OCI-M2 (cell line): Measurements from ENCODE around the gene MFSD6L.

Experiments used
- DNase-seq: peaks from one replicate; lab custom pipeline; 2025; ENCODE audit not compliant: unreplicated experiment; lab: John Stamatoyannopoulos, UW

Gene MFSD6L, protein sequence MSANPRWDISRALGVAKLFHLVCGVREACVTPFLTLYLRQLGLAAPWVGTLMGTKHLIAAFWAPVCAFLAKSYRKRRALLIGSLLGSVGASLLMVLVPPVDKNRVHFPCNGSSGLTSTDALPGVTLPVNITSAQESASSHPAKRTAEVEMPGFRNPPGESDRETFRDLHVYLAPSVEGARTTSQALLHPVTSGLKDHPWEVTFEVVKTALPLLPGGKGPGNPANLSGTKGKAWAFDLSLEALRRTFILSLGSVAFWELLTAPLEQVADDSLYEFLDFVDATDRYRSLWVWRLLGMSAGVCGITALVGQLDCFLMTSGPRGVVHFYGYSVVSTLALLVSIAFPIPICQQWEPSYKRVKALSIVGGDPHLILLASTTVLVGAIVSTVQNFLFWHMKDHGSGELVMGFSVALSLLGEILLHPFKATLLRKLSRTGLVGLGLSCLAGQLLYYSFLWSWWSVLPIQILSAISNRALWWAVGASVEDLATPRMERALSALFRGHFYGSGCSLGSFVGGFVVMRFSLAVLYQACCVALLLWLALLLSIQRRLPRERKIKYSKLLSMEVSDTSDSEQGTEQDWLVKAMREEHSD

DNA sequence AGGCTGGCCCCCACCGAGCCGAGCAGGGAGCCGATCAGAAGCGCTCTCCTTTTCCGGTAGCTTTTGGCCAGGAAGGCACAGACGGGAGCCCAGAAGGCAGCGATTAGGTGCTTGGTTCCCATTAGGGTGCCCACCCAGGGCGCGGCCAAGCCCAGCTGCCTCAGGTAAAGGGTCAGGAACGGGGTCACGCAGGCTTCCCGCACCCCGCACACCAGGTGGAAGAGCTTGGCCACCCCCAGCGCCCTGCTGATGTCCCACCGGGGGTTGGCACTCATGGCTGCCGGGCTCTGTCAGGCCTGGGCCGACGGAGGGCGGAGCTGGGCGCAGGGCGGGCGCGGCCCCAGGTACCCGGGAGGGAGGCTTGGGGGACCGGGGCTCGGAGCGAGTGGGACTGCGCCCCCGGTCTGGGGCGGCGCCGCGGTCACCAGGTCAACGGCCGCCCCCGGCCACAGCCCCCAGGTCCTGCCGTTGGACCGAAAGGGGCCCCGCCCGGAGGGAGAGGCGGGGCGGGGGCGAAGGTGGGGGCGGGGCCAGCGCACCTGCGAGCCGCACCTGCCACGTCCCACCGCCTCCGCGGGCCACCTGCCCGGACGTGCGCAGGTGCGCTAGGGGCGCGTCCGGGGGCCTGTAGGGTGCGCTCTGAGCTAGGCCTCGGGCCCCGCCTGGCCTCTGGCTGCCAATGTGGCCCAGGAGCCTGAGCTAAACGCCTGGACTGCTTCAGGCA lies at the start of gene MFSD6L:
Gene MFSD6L, minus strand, starts transcription at position 520 of the 724 bp plus-strand sequence. Its CDS starts 245 bp downstream, at position 275.
- no peak for DNase-seq

DNA sequence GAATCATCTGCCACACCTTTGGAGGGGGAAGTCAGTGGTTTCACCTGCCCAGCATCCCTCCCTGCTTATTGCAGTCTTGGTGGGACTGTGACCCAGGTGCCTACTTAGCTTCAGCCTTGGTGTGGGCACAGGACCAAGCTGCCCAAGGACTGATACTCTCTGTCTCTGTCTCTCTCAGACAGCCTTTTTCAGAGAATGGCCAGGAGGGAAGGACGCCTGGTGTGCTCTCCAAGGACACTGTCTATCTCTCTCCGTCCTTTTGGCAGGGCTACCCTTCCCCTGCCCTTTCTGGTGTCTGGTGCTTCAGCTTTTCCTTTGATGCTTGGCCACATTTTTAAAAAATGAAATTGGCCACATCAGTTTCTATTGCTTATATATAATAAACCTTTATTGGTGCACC lies 48.7 kb upstream of the MFSD6L start:
- no peak for DNase-seq

DNA sequence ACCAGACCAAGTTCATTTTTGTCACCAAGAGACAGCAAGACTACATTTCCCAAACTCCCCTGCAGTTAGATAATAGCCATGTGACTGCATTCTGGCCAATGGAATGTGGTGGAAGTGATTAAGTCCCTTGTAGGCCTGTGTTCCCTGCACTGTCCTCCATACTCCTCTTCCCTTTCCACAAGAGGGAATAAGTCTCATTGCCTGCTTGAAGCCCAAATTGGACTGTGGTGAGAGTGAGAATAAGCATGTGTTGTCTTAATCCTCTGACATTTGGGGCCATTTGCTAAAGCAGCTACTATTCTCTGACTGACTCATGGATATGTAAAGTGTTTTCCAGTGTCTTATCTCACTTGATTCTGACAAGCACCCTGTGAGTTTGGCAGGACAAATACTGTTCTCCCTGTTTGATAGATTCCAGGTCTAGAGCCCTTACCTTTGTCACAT lies 47.6 kb upstream of the MFSD6L start:
- DNase-seq = no peak

DNA sequence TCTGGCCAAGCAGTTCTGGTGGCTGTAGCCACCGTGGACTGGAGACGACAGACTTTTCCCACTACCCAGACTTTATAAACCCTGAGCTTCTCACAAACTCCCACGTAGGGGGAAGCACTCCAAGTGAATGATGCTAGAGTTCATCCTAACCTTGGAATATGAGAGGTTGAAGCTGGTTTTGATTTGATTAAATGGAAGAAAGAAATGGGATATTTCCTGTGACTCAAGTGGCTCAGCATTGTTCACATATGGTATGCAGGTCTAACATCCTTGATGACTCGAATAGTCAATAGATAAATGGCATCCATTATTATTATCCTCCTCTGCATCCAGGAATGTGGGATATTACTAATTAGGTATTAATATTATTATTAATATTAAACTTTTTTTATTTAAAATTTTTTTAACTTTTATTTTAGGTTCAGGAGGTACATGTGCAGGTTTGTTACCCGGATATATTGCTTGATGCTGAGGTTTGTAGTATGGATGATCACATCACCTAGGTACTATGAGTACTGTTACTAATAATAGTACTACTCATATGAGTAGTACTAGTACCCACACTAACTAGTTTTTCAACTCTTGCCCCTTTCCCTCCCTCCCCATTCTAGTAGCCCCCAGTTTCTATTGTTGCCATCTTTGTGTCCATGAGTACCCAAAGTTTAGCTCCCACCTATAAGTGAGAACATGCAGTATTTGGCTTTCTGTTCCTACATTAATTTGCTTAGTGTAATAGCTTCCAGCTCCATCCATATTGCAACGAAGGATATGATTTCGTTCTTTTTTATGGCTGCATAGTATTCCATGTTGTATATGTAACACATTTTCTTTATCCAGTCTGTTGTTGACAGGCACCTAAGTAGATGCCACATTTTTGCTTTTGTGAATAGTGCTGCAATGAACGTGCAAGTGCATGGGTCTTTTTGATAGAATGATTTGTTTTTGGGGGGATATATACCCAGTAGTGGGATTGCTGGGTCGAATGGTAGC lies 45.4 kb upstream of the MFSD6L start:
- DNase-seq = no peak

DNA sequence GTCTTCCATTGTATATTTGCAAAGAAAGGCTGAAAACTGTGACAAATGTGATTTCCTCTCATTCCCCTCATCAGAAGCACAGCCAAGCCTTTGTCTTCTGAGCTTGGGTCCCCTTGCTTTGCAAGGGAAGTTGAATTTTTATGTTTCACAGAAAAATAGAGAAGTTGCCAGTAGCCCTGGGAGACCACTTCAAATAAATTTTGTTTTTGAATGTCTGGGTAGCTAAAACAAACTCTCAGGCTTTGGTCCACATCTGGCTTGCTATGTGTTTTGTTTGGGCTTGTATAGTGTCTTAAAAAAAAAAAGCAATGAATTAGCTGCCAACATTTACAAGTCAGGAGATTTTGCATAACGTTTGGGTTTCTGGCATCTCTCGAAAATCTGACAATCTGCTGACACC lies 44.2 kb upstream of the MFSD6L start:
- DNase-seq = no peak

DNA sequence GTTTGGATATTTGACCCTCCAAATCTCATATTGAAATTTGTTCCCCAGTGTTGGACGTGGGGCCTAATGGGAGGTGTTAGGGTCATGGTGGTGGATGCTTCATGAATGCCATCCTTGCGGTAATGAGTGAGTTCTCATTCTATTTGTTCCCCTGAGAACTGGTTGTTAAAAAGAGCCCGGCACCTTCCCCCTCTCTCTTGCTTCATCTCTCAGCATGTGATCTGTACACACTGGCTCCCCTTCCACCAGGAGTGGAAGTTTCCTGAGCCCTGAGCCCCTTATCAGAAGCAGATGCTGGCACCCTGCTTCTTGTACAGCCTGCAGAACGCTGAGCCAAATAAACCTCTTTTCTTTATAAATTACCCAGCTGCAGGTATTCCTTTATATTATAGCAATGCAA lies 42.7 kb upstream of the MFSD6L start:
- no peak for DNase-seq

DNA sequence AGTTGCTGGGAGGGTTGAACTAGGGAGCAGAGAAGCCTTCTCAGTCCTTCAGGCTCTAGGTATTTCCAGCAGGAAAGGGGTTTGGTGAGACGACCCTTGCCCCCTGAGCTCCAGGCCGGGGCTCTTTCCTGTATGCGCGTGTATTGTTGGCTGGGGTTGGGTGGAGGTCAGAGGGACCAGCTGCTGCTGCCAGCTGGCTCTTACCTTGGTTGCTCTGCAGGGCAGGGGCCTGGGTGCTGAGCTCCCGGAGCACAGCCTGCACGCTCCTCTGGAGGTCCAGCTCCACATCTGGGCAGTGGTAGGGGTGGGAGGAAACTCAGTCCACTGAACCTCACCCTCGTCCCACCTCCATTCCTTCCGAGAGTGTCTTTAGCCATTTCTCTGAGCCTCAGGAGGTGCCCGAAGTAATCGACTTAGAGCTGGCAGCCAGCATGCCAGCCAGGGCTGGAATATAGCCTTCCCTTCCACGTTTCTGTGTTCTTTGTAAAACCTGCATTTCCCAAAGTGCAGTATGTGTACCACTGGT lies 40.3 kb upstream of the MFSD6L start:
- DNase-seq = no peak

DNA sequence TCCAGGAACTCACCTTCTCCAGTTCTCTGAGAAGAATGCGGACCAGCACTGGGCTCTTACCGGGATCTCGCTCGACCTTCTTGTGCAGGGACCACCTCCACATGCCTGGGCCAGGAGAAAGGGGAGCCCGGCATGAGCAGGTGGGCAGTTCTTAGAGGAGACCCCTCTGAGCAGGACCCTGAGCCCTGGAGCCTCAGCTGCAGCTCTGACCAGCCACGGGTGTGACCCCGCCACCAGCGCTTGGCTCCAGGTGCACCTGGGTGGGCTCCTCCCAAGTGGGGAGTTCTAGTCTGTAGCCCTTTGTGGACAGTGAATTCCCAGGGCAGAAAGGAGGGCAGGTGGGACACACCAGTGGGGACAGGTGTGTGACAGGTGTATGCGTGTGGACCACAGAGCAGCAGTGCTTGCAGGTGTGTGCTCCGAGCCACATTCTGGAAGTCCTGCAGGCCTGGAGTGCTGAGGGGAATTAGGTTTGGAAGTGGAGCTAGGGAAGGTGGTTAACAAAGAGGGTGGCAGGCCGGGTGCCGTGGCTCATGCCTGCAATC lies 39.5 kb upstream of the MFSD6L start:
- DNase-seq = no peak

DNA sequence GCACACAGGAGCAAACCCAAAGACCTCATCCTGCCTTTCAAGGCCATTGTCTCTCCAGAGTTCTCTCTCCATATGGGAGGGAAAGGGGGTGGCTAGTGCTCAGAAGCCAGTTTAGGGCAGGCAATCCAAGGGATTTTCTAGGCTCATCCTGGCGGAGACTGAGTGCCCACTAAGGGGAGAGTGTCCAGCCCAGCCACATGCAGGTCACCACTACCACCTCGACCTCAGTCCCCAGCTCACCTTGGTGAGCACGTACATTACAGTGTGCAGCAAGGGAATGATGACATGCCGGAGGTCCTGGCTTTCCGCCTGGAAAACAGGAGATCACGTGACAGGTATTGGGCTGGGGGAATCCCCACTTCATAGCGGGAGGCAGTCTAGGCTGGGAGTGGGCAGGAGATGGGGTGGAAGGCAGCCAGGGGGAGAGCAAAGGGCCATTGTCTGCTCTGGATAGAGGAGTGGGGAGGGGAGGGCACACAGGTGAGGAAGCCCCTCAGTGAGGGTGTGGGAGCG lies 38.5 kb upstream of the MFSD6L start:
- DNase-seq = no peak

DNA sequence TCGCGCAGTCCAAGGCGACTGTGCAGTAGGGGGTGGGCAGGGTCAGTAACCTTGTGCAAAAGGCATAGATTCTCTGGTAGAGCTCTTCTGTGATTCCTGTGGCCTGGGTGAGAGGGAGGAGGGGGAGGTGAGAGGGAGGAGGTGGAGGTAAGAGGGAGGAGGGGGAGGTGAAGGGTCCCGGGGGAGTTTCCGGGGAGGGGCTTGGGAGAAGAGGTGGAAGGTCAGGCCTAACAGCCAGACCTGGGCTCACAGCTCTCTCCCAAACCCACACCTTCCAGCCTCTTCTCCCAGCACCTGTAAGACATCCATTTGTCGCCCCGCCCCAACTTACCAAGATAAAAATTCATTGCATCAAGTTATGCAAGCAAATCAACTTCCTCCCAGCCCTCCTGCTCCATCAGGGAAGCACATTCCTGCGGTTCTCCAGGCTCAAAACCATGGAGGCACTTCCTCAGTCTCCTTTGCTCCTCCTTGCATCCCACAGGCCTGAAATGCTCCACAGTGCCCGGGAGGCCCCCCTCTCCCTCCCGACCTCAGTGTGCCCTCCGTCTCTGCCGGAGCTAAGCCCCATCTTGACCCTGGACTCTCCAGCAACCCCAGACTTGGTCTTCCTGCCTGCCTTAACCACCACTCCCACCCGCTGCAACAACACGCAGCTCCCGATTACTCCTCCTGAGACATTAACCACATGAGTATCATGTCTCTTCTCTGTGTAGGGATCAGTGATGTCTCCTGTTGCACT lies 37.8 kb upstream of the MFSD6L start:
- no peak for DNase-seq

DNA sequence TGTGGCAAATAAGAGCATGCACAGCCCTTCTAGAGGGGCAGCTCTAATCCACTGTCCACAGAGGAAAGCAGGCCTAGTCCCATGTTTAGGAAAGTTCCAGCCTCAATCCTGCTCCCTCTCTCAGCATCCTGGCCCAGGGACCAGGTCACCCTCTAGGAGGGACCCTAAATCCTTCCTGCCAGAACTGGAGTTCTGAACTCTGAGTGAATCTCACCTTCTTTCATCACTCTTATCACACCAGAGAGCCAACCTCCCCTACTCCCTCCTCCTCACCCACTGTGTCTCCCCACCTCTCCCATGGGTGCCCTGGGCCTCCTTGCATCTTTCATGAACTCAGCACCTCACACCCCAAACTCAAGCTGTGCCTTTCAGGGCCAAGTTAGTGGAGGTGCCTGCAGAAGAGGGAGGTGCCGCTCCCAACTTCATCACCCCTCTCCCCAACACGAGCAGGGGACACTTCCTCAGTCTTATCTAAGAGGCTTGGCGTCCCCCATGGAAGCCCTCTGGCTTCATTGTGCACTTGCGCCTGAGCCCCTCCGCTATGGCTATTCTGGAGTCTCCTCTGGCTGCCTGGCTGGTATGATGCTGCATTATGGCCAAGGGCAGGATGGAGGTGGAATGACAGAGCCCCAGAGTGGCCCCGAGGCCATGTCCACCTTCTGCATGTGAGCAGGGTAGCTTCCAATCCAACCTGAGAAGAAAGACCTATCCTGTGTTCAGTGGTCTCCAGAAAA lies 36.6 kb upstream of the MFSD6L start:
- no peak for DNase-seq

DNA sequence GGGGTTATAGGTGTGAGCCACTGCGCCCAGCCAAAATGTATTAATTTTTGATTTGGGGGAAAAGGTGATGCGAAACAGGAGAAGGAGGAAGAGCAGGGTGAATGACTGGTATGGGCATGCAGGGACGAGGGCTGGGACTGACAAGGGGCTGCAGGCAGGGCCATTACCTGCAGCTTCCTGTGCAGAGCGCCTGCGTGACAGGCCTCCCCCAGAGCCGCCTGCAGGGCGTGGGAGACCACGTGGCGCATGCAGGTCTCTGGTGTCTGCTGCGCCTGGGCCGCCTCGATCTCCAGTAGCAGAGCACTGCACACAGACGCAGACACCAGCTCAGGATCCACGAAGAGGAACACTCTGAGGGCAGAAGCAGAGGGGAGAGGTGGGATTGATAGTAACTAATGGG lies 35.9 kb upstream of the MFSD6L start:
- no peak for DNase-seq

DNA sequence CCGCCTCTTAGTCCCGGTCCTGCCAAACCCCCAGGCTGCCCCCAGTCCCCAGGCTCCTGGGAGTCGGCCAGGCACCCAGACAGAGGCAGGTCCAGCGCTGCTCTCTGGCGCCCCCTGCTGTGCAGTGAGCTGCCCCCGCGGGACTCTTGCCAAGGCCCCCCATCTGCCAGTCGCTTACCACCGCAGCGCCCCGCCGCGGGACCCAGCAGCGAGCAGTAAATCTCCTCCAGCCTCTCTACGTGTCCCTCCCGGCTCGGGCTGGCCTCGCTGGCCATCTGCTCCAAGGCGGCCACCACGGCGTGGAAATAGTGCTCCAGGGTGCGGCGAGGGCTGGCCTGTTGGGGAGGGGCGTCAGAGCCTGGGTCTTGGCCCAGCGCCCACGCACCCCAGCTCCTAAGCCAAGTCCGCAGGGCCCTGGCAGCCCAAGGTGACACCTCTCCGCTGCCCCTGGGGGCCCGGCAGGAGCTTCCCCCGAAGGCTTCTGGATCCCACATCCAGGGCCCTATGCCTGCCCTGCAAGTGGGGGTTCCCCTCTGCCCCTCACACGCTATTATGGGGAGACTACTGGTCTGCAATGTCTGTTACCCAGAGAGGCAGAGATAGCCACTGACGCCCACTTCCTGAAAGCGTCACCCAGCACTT lies 33.7 kb upstream of the MFSD6L start:
- DNase-seq = no peak

DNA sequence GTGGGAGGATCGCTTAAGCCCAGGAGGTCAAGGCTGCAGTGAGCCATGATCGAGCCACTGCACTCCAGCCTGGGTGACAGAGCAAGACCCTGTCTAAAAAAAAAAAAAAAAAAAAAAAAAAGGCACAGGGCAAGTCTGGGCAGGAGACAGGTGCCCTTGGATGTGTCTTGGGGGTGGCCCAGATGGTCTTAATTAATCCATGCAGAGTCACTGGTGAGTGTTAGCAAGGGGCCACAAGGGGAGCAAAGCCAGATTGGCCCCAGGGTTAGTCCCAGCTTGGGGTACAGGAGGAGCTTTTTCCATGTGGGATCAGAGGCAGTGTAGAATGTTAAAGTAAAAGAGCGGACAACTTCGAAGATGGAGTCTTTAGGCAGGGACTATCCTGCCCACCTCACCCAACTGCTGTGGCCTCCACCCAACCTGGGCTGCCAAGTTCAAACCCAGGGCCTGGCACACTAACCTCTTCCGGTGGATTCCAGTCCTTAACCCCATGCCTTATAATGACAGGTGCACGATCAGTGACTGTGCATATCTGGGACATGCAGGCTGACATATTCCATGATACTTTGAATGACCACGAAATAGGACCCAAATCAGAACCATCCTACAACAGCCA lies 32.2 kb upstream of the MFSD6L start:
- DNase-seq = no peak

DNA sequence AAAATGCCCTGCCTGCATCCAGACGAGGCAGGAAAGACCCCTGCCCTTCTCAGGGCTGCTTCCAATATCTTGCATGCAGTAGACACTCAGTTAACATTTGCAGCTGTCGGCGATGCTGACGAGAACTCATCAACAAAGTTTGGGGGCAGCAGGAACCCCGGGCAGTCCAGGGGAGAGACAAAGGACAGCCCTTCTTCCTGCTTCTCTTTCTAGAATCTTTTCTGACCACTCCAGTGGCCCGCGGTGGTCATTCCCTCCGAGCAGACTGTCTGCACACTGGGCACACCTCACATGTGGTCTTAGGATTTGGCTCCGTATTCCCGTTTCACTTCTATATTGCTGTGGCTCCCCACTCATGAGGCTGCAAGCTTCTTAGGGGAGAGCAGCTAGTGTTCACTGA lies 31.0 kb upstream of the MFSD6L start:
- no peak for DNase-seq

DNA sequence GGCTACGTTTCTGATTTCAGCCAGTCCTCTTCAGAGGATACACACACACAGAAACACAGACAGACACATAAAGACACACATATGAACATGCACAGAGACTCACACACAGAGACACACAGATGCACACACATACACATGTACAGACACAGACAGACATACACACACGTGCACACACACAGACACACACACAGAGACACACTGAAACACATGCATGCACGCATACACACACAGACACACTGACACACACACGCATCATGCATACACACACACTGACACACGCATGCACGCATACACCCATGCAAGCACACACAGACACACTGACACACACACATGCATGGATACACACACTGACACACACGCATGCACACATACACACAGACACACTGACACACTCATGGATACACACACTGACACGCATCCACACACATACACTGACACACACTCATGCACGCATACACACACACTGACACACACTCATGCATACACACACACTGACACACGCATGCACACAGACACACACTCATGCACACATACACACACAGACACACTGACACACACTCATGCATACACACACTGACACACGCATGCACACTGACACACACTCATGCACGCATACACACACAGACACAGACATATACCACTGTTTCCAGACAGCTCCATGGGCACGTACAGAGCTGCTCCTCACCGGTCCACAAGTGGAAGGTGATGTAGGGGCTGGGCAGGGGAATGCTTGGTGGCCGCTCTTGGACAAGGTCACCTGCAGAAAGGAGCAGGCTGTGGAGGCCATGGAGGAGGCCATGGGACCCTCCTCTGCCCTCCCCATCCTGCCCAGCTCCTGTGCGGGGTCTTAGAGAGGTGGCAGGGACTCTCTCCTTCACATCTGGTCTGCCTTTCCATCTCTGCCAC lies 30.1 kb upstream of the MFSD6L start:
- no peak for DNase-seq

DNA sequence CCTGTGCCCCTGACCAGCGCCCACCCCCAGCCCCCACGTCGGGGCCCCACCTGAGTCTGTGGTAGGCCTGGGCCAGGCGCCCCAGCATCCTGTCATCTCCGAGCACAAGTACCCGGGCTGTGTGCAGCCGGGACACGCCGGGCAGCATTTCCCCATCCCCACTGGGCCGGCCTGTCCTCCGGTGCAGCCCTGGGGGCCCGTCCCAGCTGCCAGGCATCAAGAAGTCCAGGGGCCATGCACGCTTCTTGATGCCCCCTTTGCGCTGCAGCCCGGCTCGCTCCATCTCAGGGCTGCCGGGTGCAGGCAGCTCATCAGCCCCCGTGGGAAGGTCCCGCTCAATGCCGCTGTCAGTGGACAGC lies 29.3 kb upstream of the MFSD6L start:
- DNase-seq = no peak
